Measurements from ENCODE around the gene RACK1. TPM values are rescaled to one million over a fixed set of nuclear protein-coding genes. Genes with fewer than 3 reads are reported as not detected.
A peak's percentile ranks its signal among the peaks of the same experiment; 100 is the strongest.

The RACK1 gene
- total RNA-seq, 1 donor from 2014 or later: 2,747 TPM

- TF ChIP-seq CTCF (conservative IDR thresholded peaks at IDR 0.05; ENCODE audit: low read depth, low read length): no peak
- peak overlapping the region; percentile 85 for H3K4me3 ChIP-seq (ENCODE audit: low read depth, low read length)
- no peak for DNase-seq (ENCODE audit: low read depth)
These were observed 1.7 kb downstream of the RACK1 start for GRCh38 chr5:181242031-181242451.

GRCh38 chr5:181241393-181241975 lies 2.2 kb downstream of the RACK1 start:
- TF ChIP-seq CTCF (conservative IDR thresholded peaks at IDR 0.05; ENCODE audit: low read depth, low read length): no peak
- no peak for DNase-seq (ENCODE audit: low read depth)
- peak overlapping the region; percentile 85 for H3K4me3 ChIP-seq (ENCODE audit: low read depth, low read length)

- DNase-seq (ENCODE audit: low read depth): no peak
- TF ChIP-seq CTCF (conservative IDR thresholded peaks at IDR 0.05; ENCODE audit: low read depth, low read length): no peak
- H3K4me3 ChIP-seq (ENCODE audit: low read depth, low read length): no peak overlapping the region
These were observed 4.5 kb downstream of the RACK1 start for GRCh38 chr5:181239062-181239663.

DNA sequence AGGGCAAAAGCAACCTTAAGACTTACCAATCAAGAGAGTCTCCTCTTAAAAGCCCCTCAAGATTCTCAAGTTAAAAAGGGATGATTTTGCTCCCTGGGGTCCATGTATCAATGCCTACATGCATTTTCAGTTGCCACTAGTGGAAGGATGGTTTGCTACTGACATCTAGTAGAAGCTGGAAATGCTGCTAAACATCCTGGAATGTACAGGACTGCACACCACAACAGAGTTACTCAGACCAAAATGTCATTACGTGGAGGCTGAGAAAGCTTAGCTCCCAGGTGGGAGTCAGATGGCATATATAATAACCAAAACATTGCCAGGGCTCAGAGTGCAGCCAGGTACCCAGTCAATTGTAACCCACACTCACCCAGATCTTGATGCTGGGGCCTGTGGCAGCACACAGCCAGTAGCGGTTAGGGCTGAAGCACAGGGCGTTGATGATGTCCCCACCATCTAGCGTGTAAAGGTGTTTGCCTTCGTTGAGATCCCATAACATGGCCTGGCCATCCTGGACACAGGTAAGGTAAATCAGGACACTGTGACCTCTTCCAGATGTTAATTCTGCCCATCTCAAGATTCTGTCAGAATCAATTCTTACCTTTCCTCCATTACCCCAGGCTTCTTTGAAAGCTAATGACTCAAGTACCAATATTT lies 5.8 kb downstream of the RACK1 start:
- no peak for DNase-seq (ENCODE audit: low read depth)
- no peak overlapping the region for H3K4me3 ChIP-seq (ENCODE audit: low read depth, low read length)
- no peak for TF ChIP-seq CTCF (conservative IDR thresholded peaks at IDR 0.05; ENCODE audit: low read depth, low read length)

GRCh38 chr5:181236954-181237641 lies 6.6 kb downstream of the RACK1 start:
- no peak for TF ChIP-seq CTCF (conservative IDR thresholded peaks at IDR 0.05; ENCODE audit: low read depth, low read length)
- no peak overlapping the region for H3K4me3 ChIP-seq (ENCODE audit: low read depth, low read length)
- DNase-seq (ENCODE audit: low read depth): no peak

GRCh38 chr5:181236471-181236870 lies 7.2 kb downstream of the RACK1 start:
- TF ChIP-seq CTCF (conservative IDR thresholded peaks at IDR 0.05; ENCODE audit: low read depth, low read length): no peak
- no peak overlapping the region for H3K4me3 ChIP-seq (ENCODE audit: low read depth, low read length)
- DNase-seq (ENCODE audit: low read depth): no peak

All from epithelial cell of proximal tubule (primary cell).